SU-DHL-6 (cell line): ENCODE measurements around the gene SRD5A1.

ENCODE experiments used
- EZH2phosphoT487 ChIP-seq: fragments of 200-600 bp; sonication (generic), shearing (Covaris generic); conservative IDR thresholded peaks from 2 replicates; pipeline ENCODE4 v1.6.1; 2018; ENCODE audit warnings: mild to moderate bottlenecking, antibody characterized with exemption, low read length, moderate library complexity, mixed read lengths
- TF ChIP-seq, protein P1 (sequence below): fragments of 200-600 bp; sonication (generic); IDR thresholded peaks from one replicate; pipeline ENCODE4 v1.5.1; 2017; ENCODE audit warnings: antibody characterized with exemption, mild to moderate bottlenecking, low read length, moderate library complexity; ENCODE audit not compliant: insufficient read depth, poor library complexity, severe bottlenecking

- TF ChIP-seq, protein P1, sequence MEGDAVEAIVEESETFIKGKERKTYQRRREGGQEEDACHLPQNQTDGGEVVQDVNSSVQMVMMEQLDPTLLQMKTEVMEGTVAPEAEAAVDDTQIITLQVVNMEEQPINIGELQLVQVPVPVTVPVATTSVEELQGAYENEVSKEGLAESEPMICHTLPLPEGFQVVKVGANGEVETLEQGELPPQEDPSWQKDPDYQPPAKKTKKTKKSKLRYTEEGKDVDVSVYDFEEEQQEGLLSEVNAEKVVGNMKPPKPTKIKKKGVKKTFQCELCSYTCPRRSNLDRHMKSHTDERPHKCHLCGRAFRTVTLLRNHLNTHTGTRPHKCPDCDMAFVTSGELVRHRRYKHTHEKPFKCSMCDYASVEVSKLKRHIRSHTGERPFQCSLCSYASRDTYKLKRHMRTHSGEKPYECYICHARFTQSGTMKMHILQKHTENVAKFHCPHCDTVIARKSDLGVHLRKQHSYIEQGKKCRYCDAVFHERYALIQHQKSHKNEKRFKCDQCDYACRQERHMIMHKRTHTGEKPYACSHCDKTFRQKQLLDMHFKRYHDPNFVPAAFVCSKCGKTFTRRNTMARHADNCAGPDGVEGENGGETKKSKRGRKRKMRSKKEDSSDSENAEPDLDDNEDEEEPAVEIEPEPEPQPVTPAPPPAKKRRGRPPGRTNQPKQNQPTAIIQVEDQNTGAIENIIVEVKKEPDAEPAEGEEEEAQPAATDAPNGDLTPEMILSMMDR, result no peak
- TF ChIP-seq EZH2phosphoT487, result no peak
Measured at GRCh38 chr5:6626508-6626907, 6.7 kb upstream of the SRD5A1 start.
